Thoracic aorta (tissue), 2 donors: ENCODE measurements around the gene ARPC3. TPM values are rescaled to one million over a fixed set of nuclear protein-coding genes. Genes with fewer than 3 reads are reported as not detected.

ENCODE experiments used
- ATAC-seq: fragments of 150-250 bp; one replicate; pipeline ENCODE4 v1.8.0; 2017; ENCODE audit warnings: low read depth; ENCODE audit not compliant: insufficient number of reproducible peaks, low FRiP score
- DNase-seq: peaks from one replicate; pipeline ENCODE4 v3.0.0-alpha.2; 2020; ENCODE audit warnings: low spot score
- H3K27ac ChIP-seq, 2 donors: fragments of 200-600 bp; sonication (generic); 1 replicate in 1 of 2; 2 replicates in 1 of 2; pipeline ENCODE4 v1.5.1; 2016; ENCODE audit warnings: mild to moderate bottlenecking in 2 of 2, moderate library complexity in 2 of 2
- H3K27me3 ChIP-seq: fragments of 200-600 bp; sonication (generic); replicated peaks from 2 replicates; pipeline ENCODE4 v1.6.0; 2016; ENCODE audit warnings: mild to moderate bottlenecking; ENCODE audit not compliant: insufficient read depth
- H3K36me3 ChIP-seq: fragments of 200-600 bp; sonication (generic); one replicate; pipeline ENCODE4 v1.5.1; 2016
- H3K4me1 ChIP-seq, 2 donors: fragments of 200-600 bp; sonication (generic); 1 replicate in 1 of 2; 2 replicates in 1 of 2; pipeline versions ENCODE4 v1.5.1 to v1.6.0; 2016; ENCODE audit warnings: low read depth in 2 of 2, mild to moderate bottlenecking in 1 of 2; ENCODE audit not compliant: control insufficient read depth in 1 of 2
- H3K4me3 ChIP-seq: fragments of 200-600 bp; sonication (generic); 2 replicates; pipeline ENCODE4 v1.5.1; 2016; ENCODE audit warnings: mild to moderate bottlenecking
- H3K9me3 ChIP-seq: fragments of 200-600 bp; sonication (generic); 2 replicates; pipeline ENCODE4 v1.5.1; 2016
- total RNA-seq, 2 donors: library from RNA; depleted of rRNA; stranded (reverse); fragments of >200 nt; gene quantifications; one replicate each; pipeline versions ENCODE4 v1.1.0 to v1.2.3, GENCODE V29; 2016
- TF ChIP-seq, protein P1 (sequence below): fragments of 200-600 bp; sonication (generic); IDR thresholded peaks from one replicate; pipeline ENCODE4 v1.5.1; 2019; ENCODE audit warnings: antibody characterized with exemption

Gene ARPC3
- total RNA-seq, 2 donors from 2014 or later: 152 to 247 TPM

DNA sequence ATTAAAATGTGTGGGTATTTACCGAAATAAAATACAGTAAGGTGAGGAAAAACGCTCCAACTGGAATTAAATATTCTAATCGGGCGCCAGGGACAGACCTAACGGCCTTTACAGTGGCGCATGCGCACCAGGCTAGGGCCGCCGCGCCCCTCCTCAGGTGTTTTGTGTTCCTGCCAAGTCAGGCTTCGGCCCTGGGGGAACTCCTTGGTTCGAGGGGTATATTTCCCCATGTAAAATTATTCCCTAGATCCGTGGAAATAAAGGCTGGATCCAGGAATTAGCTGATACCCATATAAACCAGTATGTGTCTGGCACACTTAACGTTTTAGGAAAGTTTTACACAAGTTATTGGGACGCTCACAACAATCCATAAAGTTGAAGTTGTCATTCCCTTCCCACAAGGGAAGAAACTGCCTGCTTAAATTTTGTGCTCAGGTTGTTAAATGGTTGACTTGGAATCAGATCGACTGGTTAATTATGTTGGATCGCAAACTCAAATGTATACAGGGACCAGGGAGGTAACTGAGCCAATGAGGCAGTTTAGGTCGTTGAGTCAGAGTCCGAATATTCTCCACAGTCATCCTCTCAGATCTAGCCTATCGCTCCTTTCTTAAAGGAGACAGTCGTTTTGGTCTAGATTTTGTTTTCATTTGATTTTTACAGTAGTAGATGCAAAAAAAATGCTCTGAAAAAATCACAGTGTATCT is 46.0 kb downstream of the ARPC3 start:
- ATAC-seq (peak; percentile 47), DNase-seq (no peak)
- TF ChIP-seq, protein P1, sequence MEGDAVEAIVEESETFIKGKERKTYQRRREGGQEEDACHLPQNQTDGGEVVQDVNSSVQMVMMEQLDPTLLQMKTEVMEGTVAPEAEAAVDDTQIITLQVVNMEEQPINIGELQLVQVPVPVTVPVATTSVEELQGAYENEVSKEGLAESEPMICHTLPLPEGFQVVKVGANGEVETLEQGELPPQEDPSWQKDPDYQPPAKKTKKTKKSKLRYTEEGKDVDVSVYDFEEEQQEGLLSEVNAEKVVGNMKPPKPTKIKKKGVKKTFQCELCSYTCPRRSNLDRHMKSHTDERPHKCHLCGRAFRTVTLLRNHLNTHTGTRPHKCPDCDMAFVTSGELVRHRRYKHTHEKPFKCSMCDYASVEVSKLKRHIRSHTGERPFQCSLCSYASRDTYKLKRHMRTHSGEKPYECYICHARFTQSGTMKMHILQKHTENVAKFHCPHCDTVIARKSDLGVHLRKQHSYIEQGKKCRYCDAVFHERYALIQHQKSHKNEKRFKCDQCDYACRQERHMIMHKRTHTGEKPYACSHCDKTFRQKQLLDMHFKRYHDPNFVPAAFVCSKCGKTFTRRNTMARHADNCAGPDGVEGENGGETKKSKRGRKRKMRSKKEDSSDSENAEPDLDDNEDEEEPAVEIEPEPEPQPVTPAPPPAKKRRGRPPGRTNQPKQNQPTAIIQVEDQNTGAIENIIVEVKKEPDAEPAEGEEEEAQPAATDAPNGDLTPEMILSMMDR: no peak
- no peaks in the 10 kb centered on the region for H3K9me3 ChIP-seq
- H3K27me3 ChIP-seq: no peaks in the 10 kb centered on the region
- H3K27ac ChIP-seq: peak overlapping the region; percentile 84 to 93
- peak overlapping the region; percentile 93 for H3K4me3 ChIP-seq
- peaks cover 6% of the 10 kb centered on the region for H3K36me3 ChIP-seq
- peaks cover 9 to 24% of the 10 kb centered on the region in 2 donors for H3K4me1 ChIP-seq

DNA sequence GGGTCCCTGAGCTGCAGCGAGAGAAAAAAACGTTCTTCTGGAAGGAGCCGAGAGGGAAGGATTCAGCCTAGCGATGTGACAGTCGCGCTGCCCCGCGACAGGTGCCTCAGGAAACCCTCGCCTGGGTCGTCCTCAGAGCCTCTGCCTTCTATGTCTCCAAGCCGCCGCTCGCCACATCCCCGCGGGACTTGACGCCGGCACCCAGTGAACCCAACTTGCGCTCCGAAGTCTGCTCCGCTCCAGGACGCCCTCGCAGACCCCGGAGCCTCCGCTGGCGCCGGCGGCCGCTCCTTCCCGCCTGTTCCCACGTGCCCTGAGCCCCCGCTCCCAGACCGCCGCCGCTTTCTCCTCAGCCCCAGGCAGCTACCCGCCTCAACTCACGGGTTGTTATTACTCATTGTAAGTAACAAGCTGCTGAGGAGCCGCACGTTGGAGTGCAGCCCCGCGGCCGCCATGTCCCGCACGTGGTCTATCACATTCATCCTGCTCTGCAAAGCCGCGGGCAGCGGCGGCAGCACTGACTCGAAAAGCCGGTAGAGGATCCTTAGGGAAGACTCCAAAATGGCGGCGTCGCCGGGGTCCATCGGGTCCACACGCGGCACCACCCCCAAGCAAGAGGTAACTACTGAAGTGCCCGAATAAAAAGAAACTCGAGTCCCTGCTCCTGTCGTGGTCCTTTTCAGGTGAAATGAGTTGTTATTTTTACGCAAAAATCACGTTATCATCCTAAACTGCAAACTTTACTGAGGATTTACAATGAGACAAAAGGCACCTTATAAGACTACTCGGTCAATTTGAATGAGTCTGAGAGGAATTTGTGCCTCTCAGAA is 46.8 kb downstream of the ARPC3 start, which contains the start of gene ANAPC7:
TSS of gene ANAPC7 (minus strand) at position 563 of the 830 bp plus-strand sequence. CDS start at position 482, 81 bp downstream.
- ATAC-seq (peak; percentile 98), DNase-seq (peak; percentile 68)
- Histone ChIP-seq H3K27ac (peak within 1 kb of the TSS; percentile 84 to 93), H3K4me3 (peak within 1 kb of the TSS; percentile 93), H3K4me1 (peaks cover 9 to 24% of the 10 kb centered on the region in 2 donors), H3K9me3 (no peaks in the 10 kb centered on the region), H3K36me3 (peaks cover 6% of the 10 kb centered on the region), H3K27me3 (no peaks in the 10 kb centered on the region)
- TF ChIP-seq, protein P1: peak; percentile 23

Other genes with a start within 250 kb of the ARPC3 start
- gene ATP2A2, start 169.1 kb downstream of the ARPC3 start, total RNA-seq: 100 to 1,000 TPM; 226 to 290 TPM
- 10 to 100 TPM; 41.0 to 66.9 TPM for gene ANAPC7, start 46.6 kb downstream of the ARPC3 start, total RNA-seq
- gene GPN3, start 17.9 kb upstream of the ARPC3 start, total RNA-seq: 10 to 100 TPM; 12.5 to 12.9 TPM
- gene FAM216A, start 18.5 kb upstream of the ARPC3 start, total RNA-seq: 10 to 100 TPM in 1 of 2 donors, 1 to 10 TPM in 1; 3.7 to 12.6 TPM
- 10 to 100 TPM; 77.7 to 82.6 TPM for gene VPS29, start 51.8 kb upstream of the ARPC3 start, total RNA-seq
- under 1 TPM in 1 of 2 donors, not detected in 1; 0.21 TPM for gene RAD9B, start 52.0 kb upstream of the ARPC3 start, total RNA-seq
- gene PPTC7, start 133.0 kb upstream of the ARPC3 start, total RNA-seq: 10 to 100 TPM; 11.8 to 30.4 TPM
- 10 to 100 TPM; 40.9 to 42.0 TPM for gene TCTN1, start 163.8 kb upstream of the ARPC3 start, total RNA-seq
- 10 to 100 TPM; 12.3 to 14.5 TPM for gene HVCN1, start 238.8 kb upstream of the ARPC3 start, total RNA-seq